D721Med (cell line): ENCODE data around the gene LGR4.

Experiments used
- DNase-seq: peaks from one replicate; pipeline ENCODE4 v3.0.0; 2011; ENCODE audit warnings: low spot score; ENCODE audit not compliant: insufficient read length
- FAIRE-seq: peaks from 2 replicates; lab custom pipeline; 2011; peaks lifted over from hg19 to GRCh38; lab: Jason Lieb, UNC
- CTCF ChIP-seq: IDR thresholded peaks from 2 replicates; pipeline ENCODE4 v1.5.1; 2012; ENCODE audit warnings: mild to moderate bottlenecking, control low read depth; ENCODE audit not compliant: insufficient read depth; ENCODE audit errors: missing control alignments

LGR4 gene

GRCh38 chr11:27420722-27421572 is 51.6 kb downstream of the LGR4 start:
- DNase-seq (no peak), FAIRE-seq (no peak)
- no peak for TF ChIP-seq CTCF

GRCh38 chr11:27420217-27420616 is 52.4 kb downstream of the LGR4 start:
- TF ChIP-seq CTCF: no peak
- no peak for FAIRE-seq

GRCh38 chr11:27418356-27418755 is 54.2 kb downstream of the LGR4 start:
- DNase-seq (no peak), FAIRE-seq (no peak)
- no peak for TF ChIP-seq CTCF

More at GRCh38 chr11:27420217-27420616, 52.4 kb downstream of the LGR4 start:
- no peak for DNase-seq

GRCh38 chr11:27416568-27417176 is 55.9 kb downstream of the LGR4 start:
- no peak for TF ChIP-seq CTCF
- no peak for FAIRE-seq
- no peak for DNase-seq

- DNase-seq (no peak), FAIRE-seq (no peak)
- TF ChIP-seq CTCF: no peak
Measured at GRCh38 chr11:27414644-27415043, 57.9 kb downstream of the LGR4 start.

GRCh38 chr11:27413218-27413617 is 59.4 kb downstream of the LGR4 start:
- no peak for TF ChIP-seq CTCF
- no peak for FAIRE-seq
- no peak for DNase-seq
